GM12878 (cell line): ENCODE results near the gene SRMS. TPM values are rescaled to one million over a fixed set of nuclear protein-coding genes. Genes with fewer than 3 reads are reported as not detected.
A peak's percentile ranks its signal among the peaks of the same experiment; 100 is the strongest.

ENCODE experiments used
- ATAC-seq: fragments of 200-7000 bp; cut with Tn5 transposase; 3 replicates; pipeline ENCODE4 v1.9.1; 2020; ENCODE audit warnings: mild to moderate bottlenecking, moderate library complexity
- BruUV-seq: library from RNA; stranded (reverse); fragments of 400-500 nt; replicated peaks from 2 replicates; lab custom pipeline; 2021; lab: Mats Ljungman, UMichigan
- CTCF ChIA-PET: fragments of 300-600 bp; sonication (Branson Sonifier 250); formaldehyde crosslinking; extraction: SDS; loops from one replicate; lab custom pipeline; 2021; ENCODE audit warnings: inconsistent platforms; lab: Yijun Ruan, JAX
- POLR2A ChIA-PET: fragments of 350-600 bp; formaldehyde crosslinking; extraction: SDS; loops from one replicate; lab custom pipeline; 2021; ENCODE audit warnings: inconsistent platforms; lab: Charles Lee
- RAD21 ChIA-PET: fragments of 300-600 bp; sonication (Branson Sonifier 250); formaldehyde crosslinking; loops from one replicate; lab custom pipeline; 2023; ENCODE audit warnings: antibody characterized with exemption; ENCODE audit not compliant: unreplicated experiment; lab: Charles Lee
- SMC1A ChIA-PET: fragments of 300-600 bp; sonication (Branson Sonifier 250); formaldehyde crosslinking; loops from one replicate; lab custom pipeline; 2023; ENCODE audit not compliant: unreplicated experiment, uncharacterized antibody; lab: Charles Lee
- DNase-seq: peaks from one replicate; pipeline ENCODE4 v3.0.0-alpha.2; 2011; ENCODE audit warnings: low read depth, low spot score
- FAIRE-seq: peaks from 3 replicates; lab custom pipeline; 2011; peaks lifted over from hg19 to GRCh38; lab: Jason Lieb, UNC
- H2AFZ ChIP-seq: 2 replicates; pipeline ENCODE4 v1.6.0; 2011; ENCODE audit warnings: low read depth, low read length, control low read depth; ENCODE audit not compliant: control insufficient read depth
- H3K27ac ChIP-seq: 2 replicates; pipeline ENCODE4 v1.5.1; 2011; ENCODE audit warnings: control low read depth; ENCODE audit not compliant: control insufficient read depth, insufficient read depth
- H3K27me3 ChIP-seq, 2 experiments: replicated peaks in 1 of 2; 2 replicates each; pipeline versions ENCODE4 v1.6.0 to v1.6.1; 2011; ENCODE audit warnings: low read length in 1 of 2; ENCODE audit not compliant: control insufficient read depth in 2 of 2, insufficient read depth in 2 of 2
- H3K36me3 ChIP-seq, 2 experiments: 2 replicates each; pipeline ENCODE4 v1.5.1; 2011; ENCODE audit warnings: low read length in 1 of 2; ENCODE audit not compliant: control insufficient read depth in 2 of 2, insufficient read depth in 2 of 2
- H3K4me1 ChIP-seq: 2 replicates; pipeline ENCODE4 v1.6.1; 2011; ENCODE audit warnings: mild to moderate bottlenecking, low read length, moderate library complexity, mixed read lengths; ENCODE audit not compliant: control insufficient read depth, insufficient read depth
- H3K4me2 ChIP-seq: 2 replicates; pipeline ENCODE4 v1.6.0; 2011; ENCODE audit warnings: control low read depth; ENCODE audit not compliant: control insufficient read depth, insufficient read depth
- H3K4me3 ChIP-seq: fragments of 200-600 bp; sonication (generic); 2 replicates; pipeline ENCODE4 v1.5.1; 2016
- H3K79me2 ChIP-seq: 2 replicates; pipeline ENCODE4 v1.6.0; 2011; ENCODE audit warnings: low read length; ENCODE audit not compliant: control insufficient read depth, insufficient read depth
- H3K9ac ChIP-seq: 2 replicates; pipeline ENCODE4 v1.8.0; 2011; ENCODE audit warnings: low read length, control low read depth, mixed read lengths; ENCODE audit not compliant: control insufficient read depth, insufficient read depth
- H3K9me3 ChIP-seq: replicated peaks from 3 replicates; pipeline ENCODE4 v1.5.1; 2011; ENCODE audit warnings: mild to moderate bottlenecking, low read length; ENCODE audit not compliant: control insufficient read depth, insufficient read depth
- H4K20me1 ChIP-seq: 2 replicates; pipeline ENCODE4 v1.6.0; 2011; ENCODE audit not compliant: control insufficient read depth, insufficient read depth
- ELK1 ChIP-seq: IDR thresholded peaks from 2 replicates; pipeline ENCODE4 v1.6.1; 2012; ENCODE audit warnings: low read depth, low read length, improper control_type of control experiment
- MLLT1 ChIP-seq: fragments of 450-650 bp; IDR thresholded peaks from 2 replicates; pipeline ENCODE4 v1.6.1; 2016; ENCODE audit warnings: mild to moderate bottlenecking
- MTA3 ChIP-seq: IDR thresholded peaks from 2 replicates; pipeline ENCODE4 v1.6.1; 2012; ENCODE audit warnings: low read length, inconsistent platforms, borderline replicate concordance
- NR2C2 ChIP-seq: IDR thresholded peaks from 2 replicates; pipeline ENCODE4 v1.6.1; 2011; ENCODE audit warnings: borderline replicate concordance, low read depth; ENCODE audit not compliant: control insufficient read depth, insufficient read length
- POLR2AphosphoS2 ChIP-seq: IDR thresholded peaks from 2 replicates; pipeline ENCODE4 v1.6.1; 2011; ENCODE audit warnings: low read depth, mild to moderate bottlenecking, low read length, improper control_type of control experiment, moderate library complexity
- POLR2AphosphoS5 ChIP-seq: IDR thresholded peaks from 2 replicates; pipeline ENCODE4 v1.6.1; 2011; ENCODE audit warnings: mild to moderate bottlenecking, low read length, inconsistent platforms
- ZBTB4 ChIP-seq: fragments of 450-650 bp; formaldehyde crosslinking; IDR thresholded peaks from 2 replicates; pipeline ENCODE4 v1.4.0; 2022; ENCODE audit warnings: mild to moderate bottlenecking, moderate library complexity
- whole genome bisulfite sequencing: methylation state at CpG from one replicate; pipeline ENCODE4 v1.1.6; 2016; ENCODE audit warnings: low lambda C conversion rate; ENCODE audit not compliant: insufficient replicate concordance, insufficient coverage; ENCODE audit errors: missing lambda C conversion rate; 5-methylcytosine and 5-hydroxymethylcytosine counted together
- in situ Hi-C: fragments of 300-500 bp; cut with MboI; formaldehyde crosslinking; loops from 9 replicates; pipeline ENCODE4 v1.14.3; 2018; ENCODE audit warnings: mixed read lengths
- intact Hi-C: fragments of 100-400 bp; cut with micrococcal nuclease; formaldehyde crosslinking; loops from one replicate; pipeline ENCODE4 v1.14.2; 2022; ENCODE audit not compliant: unreplicated experiment
- polyA plus RNA-seq, 11 experiments: library from polyadenylated mRNA; depleted of rRNA in 4 of 11; unstranded in 6 of 11; stranded (reverse) in 5 of 11; fragments of >200 nt; fragmentation: Nextera tagmentation in 4 of 11; fragmentation: Illumina TruSeq in 1 of 11; extraction: Ambion mirVana in 4 of 11; extraction: Trizol in 1 of 11; gene quantifications; 1 replicate in 1 of 11; 2 replicates in 10 of 11; pipeline versions ENCODE4 v1.2.1 to v1.2.3, GENCODE V29; 2011 to 2016; ENCODE audit warnings: inconsistent platforms in 2 of 11, missing spikeins in 2 of 11, low read depth in 1 of 11
- total RNA-seq, 4 experiments: library from RNA; depleted of rRNA in 3 of 4; stranded (reverse); fragments of >200 nt in 3 of 4; fragmentation: Illumina TruSeq in 1 of 4; extraction: Trizol in 1 of 4; gene quantifications; 2 replicates each; pipeline versions ENCODE4 v1.2.1 to v1.2.3, GENCODE V29; 2013 to 2021
- TF ChIP-seq, protein P1 (sequence below): fragments of 450-650 bp; IDR thresholded peaks from 2 replicates; pipeline ENCODE4 v1.6.1; 2017; ENCODE audit warnings: borderline replicate concordance
- TF ChIP-seq, protein P2 (sequence below): IDR thresholded peaks from 2 replicates; pipeline ENCODE4 v1.6.1; 2012; ENCODE audit warnings: low read depth, low read length, improper control_type of control experiment

SRMS gene
- total and polyA plus RNA-seq, 10 of the 15 experiments (the other 5 are each of a cell fraction or from before 2014, with no cell fraction given) = not detected

DNA sequence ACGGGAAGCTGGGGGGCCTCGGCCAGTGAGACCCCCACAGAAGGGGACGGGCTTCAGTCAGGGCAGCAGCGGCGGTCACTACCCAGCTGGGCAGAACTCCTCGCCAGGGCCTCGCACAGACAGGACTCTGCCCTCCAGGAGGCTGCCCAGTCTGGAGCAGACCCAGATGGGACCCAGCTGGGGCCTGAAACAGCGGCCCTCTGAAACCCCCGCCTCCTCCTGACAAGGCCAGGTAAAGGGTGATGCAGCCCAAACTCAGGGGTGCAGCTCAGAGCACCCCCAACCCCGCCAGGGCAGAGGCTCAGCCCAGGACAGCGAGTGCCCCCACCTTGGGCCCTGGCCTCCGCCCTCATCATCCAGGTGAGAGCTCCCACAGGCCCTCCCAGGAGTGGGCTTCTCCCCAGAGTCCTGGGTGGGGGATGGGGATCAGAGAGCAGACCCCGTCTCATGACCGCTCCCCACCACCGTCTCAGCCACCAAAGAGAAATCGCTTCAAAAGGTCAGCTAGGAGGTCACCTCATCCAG lies 50.9 kb downstream of the SRMS start:
- no peaks in the 10 kb centered on the region for H3K36me3 ChIP-seq
- no peaks in the 10 kb centered on the region for H4K20me1 ChIP-seq
- no TSS peak for BruUV-seq
- CTCF ChIA-PET = interaction anchor here (0.7 to 2.6 kb wide), 15 partner anchors 8 to 187 kb away, joined by 3 to 19 read pairs (median 3); partner anchors contain the start of genes HELZ2 and PTK6
- intact Hi-C loops (no loop called here), in situ Hi-C loops (no loop called here)
- WGBS = 48% methylated on average over 16 of the region's 16 CpGs
- FAIRE-seq (no peak), DNase-seq (no peak), ATAC-seq (peak; percentile 22; the same call in 2 of the 3 replicates)
- no peak overlapping the region for H3K9ac ChIP-seq
- H3K4me1 ChIP-seq = no peaks in the 10 kb centered on the region
- no peak overlapping the region for H2AFZ ChIP-seq
- H3K79me2 ChIP-seq = no peaks in the 10 kb centered on the region
- POLR2A ChIA-PET = no interaction called here
- H3K27me3 ChIP-seq = peaks cover 1 to 4% of the 10 kb centered on the region in 2 experiments; a peak in 3 of 4 replicates
- peak overlapping the region; percentile 59 for H3K4me2 ChIP-seq
- TF ChIP-seq MTA3 = no peak
- no peak for TF ChIP-seq ELK1
- no peak for TF ChIP-seq MLLT1
- TF ChIP-seq POLR2AphosphoS2 = no peak
- TF ChIP-seq, protein P1, sequence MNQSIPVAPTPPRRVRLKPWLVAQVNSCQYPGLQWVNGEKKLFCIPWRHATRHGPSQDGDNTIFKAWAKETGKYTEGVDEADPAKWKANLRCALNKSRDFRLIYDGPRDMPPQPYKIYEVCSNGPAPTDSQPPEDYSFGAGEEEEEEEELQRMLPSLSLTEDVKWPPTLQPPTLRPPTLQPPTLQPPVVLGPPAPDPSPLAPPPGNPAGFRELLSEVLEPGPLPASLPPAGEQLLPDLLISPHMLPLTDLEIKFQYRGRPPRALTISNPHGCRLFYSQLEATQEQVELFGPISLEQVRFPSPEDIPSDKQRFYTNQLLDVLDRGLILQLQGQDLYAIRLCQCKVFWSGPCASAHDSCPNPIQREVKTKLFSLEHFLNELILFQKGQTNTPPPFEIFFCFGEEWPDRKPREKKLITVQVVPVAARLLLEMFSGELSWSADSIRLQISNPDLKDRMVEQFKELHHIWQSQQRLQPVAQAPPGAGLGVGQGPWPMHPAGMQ = no peak
- no peak for TF ChIP-seq POLR2AphosphoS5
- TF ChIP-seq, protein P2, sequence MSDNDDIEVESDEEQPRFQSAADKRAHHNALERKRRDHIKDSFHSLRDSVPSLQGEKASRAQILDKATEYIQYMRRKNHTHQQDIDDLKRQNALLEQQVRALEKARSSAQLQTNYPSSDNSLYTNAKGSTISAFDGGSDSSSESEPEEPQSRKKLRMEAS = no peak
- TF ChIP-seq ZBTB4 (CRISPR knock-in tag) = no peak
- no peak for TF ChIP-seq NR2C2
- H3K27ac ChIP-seq = no peak overlapping the region
- SMC1A ChIA-PET = interaction anchor here (0.7 to 2.3 kb wide), 4 partner anchors 32 to 274 kb away, joined by 3 to 12 read pairs (median 4); partner anchors contain the start of genes HELZ2 and PTK6
- no peak overlapping the region for H3K4me3 ChIP-seq
- RAD21 ChIA-PET = interaction anchor here (0.6 to 1.7 kb wide), 5 partner anchors 21 to 145 kb away, joined by 3 to 12 read pairs (median 3); partner anchors contain the start of genes HELZ2 and PTK6
- H3K9me3 ChIP-seq = no peaks in the 10 kb centered on the region
